TTC549 (cell line): ENCODE results near the gene ATP8A2.
"Not testable (repeated sequence)": the region's sequence is repeated elsewhere in the genome, so short reads cannot be mapped to it uniquely, and the experiment has no call there.

ENCODE experiments used
- FAIRE-seq: peaks from 2 replicates; lab custom pipeline; 2012; peaks lifted over from hg19 to GRCh38; lab: Jason Lieb, UNC

ATP8A2 gene

GRCh38 chr13:25548991-25549390 lies 177.2 kb downstream of the ATP8A2 start:
- not testable (repeated sequence) for FAIRE-seq

GRCh38 chr13:25561812-25562211 lies 190.0 kb downstream of the ATP8A2 start:
- FAIRE-seq = no peak

GRCh38 chr13:25570185-25570584 lies 198.4 kb downstream of the ATP8A2 start:
- FAIRE-seq = no peak

- no peak for FAIRE-seq
Observed at GRCh38 chr13:25571237-25571636, 199.5 kb downstream of the ATP8A2 start.

GRCh38 chr13:25572171-25572570 lies 200.4 kb downstream of the ATP8A2 start:
- FAIRE-seq = not testable (repeated sequence)

GRCh38 chr13:25574437-25575411 lies 202.9 kb downstream of the ATP8A2 start:
- peak; percentile 58 for FAIRE-seq

- no peak for FAIRE-seq
Observed at GRCh38 chr13:25575562-25575961, 203.8 kb downstream of the ATP8A2 start.

GRCh38 chr13:25578526-25578925 lies 206.8 kb downstream of the ATP8A2 start:
- no peak for FAIRE-seq

GRCh38 chr13:25579221-25579620 lies 207.4 kb downstream of the ATP8A2 start:
- FAIRE-seq = no peak

- FAIRE-seq = no peak
Observed at GRCh38 chr13:25581351-25581750, 209.6 kb downstream of the ATP8A2 start.

GRCh38 chr13:25584087-25584486 lies 212.3 kb downstream of the ATP8A2 start:
- FAIRE-seq = no peak

- no peak for FAIRE-seq
Observed at GRCh38 chr13:25585000-25585399, 213.2 kb downstream of the ATP8A2 start.

- no peak for FAIRE-seq
Observed at GRCh38 chr13:25587326-25587980, 215.7 kb downstream of the ATP8A2 start.

- no peak for FAIRE-seq
Observed at GRCh38 chr13:25588336-25589060, 216.7 kb downstream of the ATP8A2 start.

- no peak for FAIRE-seq
Observed at GRCh38 chr13:25598421-25598820, 226.6 kb downstream of the ATP8A2 start.

- FAIRE-seq = no peak
Observed at GRCh38 chr13:25602176-25602575, 230.4 kb downstream of the ATP8A2 start.

GRCh38 chr13:25604106-25604505 lies 232.3 kb downstream of the ATP8A2 start:
- FAIRE-seq = no peak

- no peak for FAIRE-seq
Observed at GRCh38 chr13:25607096-25607495, 235.3 kb downstream of the ATP8A2 start.

GRCh38 chr13:25608181-25608580 lies 236.4 kb downstream of the ATP8A2 start:
- FAIRE-seq = no peak

- FAIRE-seq = no peak
Observed at GRCh38 chr13:25616674-25617073, 244.9 kb downstream of the ATP8A2 start.

GRCh38 chr13:25619897-25620296 lies 248.1 kb downstream of the ATP8A2 start:
- no peak for FAIRE-seq

GRCh38 chr13:25625414-25625813 lies 253.6 kb downstream of the ATP8A2 start:
- no peak for FAIRE-seq
